Central memory CD4-positive, alpha-beta T cell (primary cell): ENCODE measurements around the gene ZDHHC11B.
A peak's percentile ranks its signal among the peaks of the same experiment; 100 is the strongest.

Experiments
- DNase-seq: peaks from one replicate; pipeline ENCODE4 v3.0.0; 2022

Gene ZDHHC11B

GRCh38 chr5:671459-672328 is 112.8 kb downstream of the ZDHHC11B start:
- DNase-seq: peak; percentile 70

- no peak for DNase-seq
Observed at GRCh38 chr5:670396-671270, 113.9 kb downstream of the ZDHHC11B start.

- no peak for DNase-seq
Observed at GRCh38 chr5:669842-670395, 114.6 kb downstream of the ZDHHC11B start.

GRCh38 chr5:669111-669841 is 115.3 kb downstream of the ZDHHC11B start:
- DNase-seq: peak; percentile 43

DNA sequence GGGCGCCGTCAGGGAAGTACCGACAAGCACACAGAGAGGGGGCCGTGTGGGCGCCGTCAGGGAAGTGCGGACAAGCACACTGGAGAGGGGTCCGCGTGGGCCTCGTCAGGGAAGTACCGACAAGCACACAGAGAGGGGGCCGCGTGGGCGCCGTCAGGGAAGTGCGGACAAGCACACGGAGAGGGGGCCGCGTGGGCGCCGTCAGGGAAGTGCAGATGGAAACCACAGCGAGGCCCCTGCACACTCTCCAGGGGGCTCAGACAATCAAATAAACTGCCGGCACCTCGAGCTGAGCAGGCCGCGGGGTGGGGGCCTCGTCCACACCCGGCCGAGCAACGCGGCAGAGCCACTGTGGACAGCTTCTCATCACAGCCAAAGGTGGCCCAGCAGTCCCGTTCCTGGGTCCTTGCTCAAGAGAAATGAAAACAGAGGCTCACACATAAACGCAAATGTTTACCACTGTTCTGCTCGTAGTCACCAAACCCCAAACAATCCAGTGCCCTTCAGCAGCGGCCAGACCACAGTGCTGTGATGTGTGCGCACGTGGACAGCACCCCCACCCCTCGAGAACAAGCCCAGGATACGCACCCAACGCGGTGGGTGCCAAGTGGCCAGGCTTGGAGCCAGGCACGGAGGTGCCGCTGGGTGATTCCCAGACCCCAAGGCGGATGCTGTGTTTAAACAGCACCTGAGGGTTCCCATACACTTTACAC is 116.1 kb downstream of the ZDHHC11B start:
- no peak for DNase-seq

GRCh38 chr5:666816-667498 is 117.6 kb downstream of the ZDHHC11B start:
- DNase-seq: no peak

DNA sequence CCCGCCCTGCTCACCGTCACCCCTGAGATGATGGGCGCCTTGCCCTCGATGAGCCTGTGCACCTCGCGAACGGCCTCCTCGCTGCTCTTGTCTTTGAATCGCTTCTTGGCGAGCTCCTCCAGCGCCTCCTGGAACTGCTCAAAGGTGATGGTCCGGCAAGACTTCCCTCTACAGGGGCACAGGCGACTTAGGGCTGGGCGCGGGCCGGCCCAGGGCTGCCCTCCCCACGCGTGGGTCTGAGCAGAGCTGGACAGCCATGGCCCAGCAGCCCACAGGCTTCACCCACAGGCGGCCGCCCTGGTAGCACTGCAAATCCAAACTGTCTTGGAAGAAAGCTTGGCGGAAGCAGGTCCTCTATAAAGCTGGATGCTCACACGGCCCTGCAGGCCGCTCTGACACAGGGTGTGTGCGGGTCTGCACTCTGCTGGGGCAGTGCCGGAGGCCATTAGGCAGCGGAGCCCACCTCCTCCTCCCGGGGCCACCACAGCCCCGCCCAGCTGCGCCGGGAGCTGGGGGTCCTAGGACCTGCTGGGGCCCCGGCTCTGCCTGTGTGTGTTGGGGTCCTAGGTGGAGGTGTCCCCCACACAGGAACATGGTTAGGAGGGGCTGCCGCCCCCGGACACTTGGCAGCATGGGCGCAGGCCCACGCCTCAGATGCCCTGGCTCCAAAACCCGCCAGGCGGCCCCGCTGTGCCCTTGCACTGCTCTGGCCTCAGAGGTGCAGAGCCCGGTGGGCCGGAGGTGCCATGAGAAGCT is 118.4 kb downstream of the ZDHHC11B start:
- no peak for DNase-seq

GRCh38 chr5:665541-665955 is 119.0 kb downstream of the ZDHHC11B start:
- DNase-seq: no peak

DNA sequence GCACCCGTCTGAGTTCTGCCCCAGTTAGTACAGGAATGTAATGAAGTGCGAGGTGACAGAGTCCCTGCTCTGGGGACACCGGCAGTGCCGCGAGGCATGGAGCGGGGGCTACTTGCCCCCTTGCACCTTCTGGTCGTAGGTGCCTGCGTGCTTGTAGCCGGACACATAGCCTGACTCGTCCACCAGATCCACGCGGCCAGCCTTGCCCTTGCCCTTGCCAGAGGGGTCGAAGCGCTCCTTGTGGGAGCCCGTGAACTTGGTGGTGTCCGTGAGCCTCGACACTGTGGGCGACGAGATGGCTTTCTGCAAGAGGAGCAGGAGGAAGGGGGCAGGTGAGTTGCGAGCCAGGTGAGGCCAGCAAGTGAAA is 119.6 kb downstream of the ZDHHC11B start:
- no peak for DNase-seq

- DNase-seq: no peak
Observed at GRCh38 chr5:664343-664993, 120.1 kb downstream of the ZDHHC11B start.

- DNase-seq: no peak
Observed at GRCh38 chr5:663436-664342, 120.8 kb downstream of the ZDHHC11B start.

DNA sequence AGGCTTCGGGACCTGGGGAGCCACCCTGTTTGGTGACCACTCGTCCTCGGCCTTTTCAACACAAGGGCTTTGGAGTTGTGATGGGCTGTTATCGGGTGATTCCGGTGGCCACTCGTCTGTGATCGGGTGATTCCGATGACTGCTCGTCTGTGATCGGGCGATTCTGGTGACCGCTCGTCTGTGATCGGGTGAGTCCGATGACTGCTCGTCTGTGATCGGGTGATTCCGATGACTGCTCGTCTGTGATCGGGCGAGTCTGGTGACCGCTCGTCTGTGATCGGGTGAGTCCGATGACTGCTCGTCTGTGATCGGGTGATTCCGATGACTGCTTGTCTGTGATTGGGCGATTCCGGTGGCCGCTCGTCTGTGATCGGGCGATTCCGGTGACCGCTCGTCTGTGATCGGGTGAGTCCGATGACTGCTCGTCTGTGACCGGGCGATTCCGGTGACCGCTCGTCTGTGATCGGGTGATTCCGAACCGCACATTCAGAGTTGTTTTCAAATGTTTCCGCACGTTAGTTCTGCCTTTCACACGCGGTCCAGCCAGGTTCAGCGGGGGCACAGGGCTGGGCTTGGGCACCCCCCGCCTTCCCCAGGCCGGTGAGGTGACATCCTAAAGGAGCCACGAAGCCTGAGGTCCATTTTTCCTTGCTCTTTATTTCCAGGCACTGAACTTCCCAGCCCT is 121.6 kb downstream of the ZDHHC11B start:
- no peak for DNase-seq

- no peak for DNase-seq
Observed at GRCh38 chr5:661891-662750, 122.4 kb downstream of the ZDHHC11B start.

DNA sequence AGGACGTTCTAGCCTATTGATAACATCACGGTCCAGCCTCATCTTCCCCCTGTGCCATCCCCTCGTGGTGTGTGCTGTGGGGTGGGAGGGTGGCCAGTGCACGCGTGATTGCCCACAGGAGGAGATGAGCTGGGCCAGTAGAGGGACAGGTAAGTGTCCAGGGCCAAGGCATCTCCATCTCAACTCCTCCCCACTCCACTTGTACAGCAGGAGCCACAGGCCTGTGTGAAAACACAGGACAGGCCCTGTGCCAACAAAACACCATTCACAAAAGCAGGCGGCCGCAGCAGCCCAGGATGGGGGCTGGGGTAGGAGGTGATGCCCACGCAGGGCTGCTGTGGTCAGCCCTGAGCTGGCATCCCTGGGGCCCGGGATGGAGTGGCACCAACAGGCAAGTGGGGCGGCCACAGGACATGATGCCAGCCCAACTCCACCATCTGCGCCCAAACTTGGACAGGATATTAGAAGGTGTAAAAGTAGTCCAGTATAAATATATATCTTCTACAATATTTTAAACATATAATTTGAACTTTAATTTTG is 124.0 kb downstream of the ZDHHC11B start:
- DNase-seq: no peak
